A673 (cell line): ENCODE data around the gene ERMN. TPM values are rescaled to one million over a fixed set of nuclear protein-coding genes. Genes with fewer than 3 reads are reported as not detected.

Experiments used
- BruUV-seq: library from RNA; stranded (reverse); fragments of 400-500 nt; replicated peaks from 2 replicates; lab custom pipeline; 2021; lab: Mats Ljungman, UMichigan
- CTCF ChIA-PET: fragments of 300-600 bp; sonication (Branson Sonifier 250); formaldehyde crosslinking; loops from one replicate; lab custom pipeline; 2022; ENCODE audit warnings: antibody characterized with exemption; lab: Charles Lee
- POLR2A ChIA-PET: fragments of 300-600 bp; sonication (Branson Sonifier 250); formaldehyde crosslinking; loops from one replicate; lab custom pipeline; 2022; ENCODE audit warnings: antibody characterized with exemption; ENCODE audit not compliant: low non-redundant PET; lab: Charles Lee
- DNase-seq: peaks from one replicate; pipeline ENCODE4 v3.0.0-alpha.2; 2015; ENCODE audit warnings: low spot score
- H3K27ac ChIP-seq: fragments of 200-600 bp; sonication (generic); 2 replicates; pipeline ENCODE4 v1.5.1; 2016; ENCODE audit warnings: mixed run types, low read depth, mild to moderate bottlenecking, mixed read lengths, antibody characterized with exemption, low read length; ENCODE audit not compliant: poor library complexity, severe bottlenecking
- H3K27me3 ChIP-seq: fragments of 200-600 bp; sonication (generic); replicated peaks from 2 replicates; pipeline ENCODE4 v1.6.1; 2017; ENCODE audit warnings: mixed run types, low read depth, mild to moderate bottlenecking, mixed read lengths, antibody characterized with exemption, low read length; ENCODE audit not compliant: insufficient read depth, poor library complexity
- H3K36me3 ChIP-seq: fragments of 200-600 bp; sonication (generic); 2 replicates; pipeline ENCODE4 v1.6.1; 2016; ENCODE audit warnings: mixed run types, mild to moderate bottlenecking, mixed read lengths, antibody characterized with exemption, low read length; ENCODE audit not compliant: insufficient read depth, poor library complexity, severe bottlenecking
- H3K4me1 ChIP-seq: fragments of 200-600 bp; sonication (generic); 2 replicates; pipeline ENCODE4 v1.6.1; 2017; ENCODE audit warnings: mixed run types, mild to moderate bottlenecking, mixed read lengths, antibody characterized with exemption, low read length; ENCODE audit not compliant: insufficient read depth, poor library complexity, severe bottlenecking
- H3K4me3 ChIP-seq: fragments of 200-600 bp; sonication (generic); 2 replicates; pipeline ENCODE4 v1.5.1; 2016; ENCODE audit warnings: low read depth, mixed run types, mild to moderate bottlenecking, mixed read lengths, low read length; ENCODE audit not compliant: poor library complexity, severe bottlenecking
- H3K9me3 ChIP-seq: fragments of 200-600 bp; sonication (generic); 2 replicates; pipeline ENCODE4 v1.6.1; 2016; ENCODE audit warnings: mixed run types, low read depth, mild to moderate bottlenecking, mixed read lengths, antibody characterized with exemption, low read length; ENCODE audit not compliant: poor library complexity, severe bottlenecking
- CTCF ChIP-seq: fragments of 300-800, 200-600 bp; sonication (generic); conservative IDR thresholded peaks from 2 replicates; pipeline ENCODE4 v1.5.1; 2017; ENCODE audit warnings: low read depth, mild to moderate bottlenecking, antibody characterized with exemption, low read length, moderate library complexity, mixed read lengths
- EZH2 ChIP-seq: fragments of 200-600 bp; sonication (generic); IDR thresholded peaks from 2 replicates; pipeline ENCODE4 v1.6.1; 2017; ENCODE audit warnings: borderline replicate concordance, low read depth, mild to moderate bottlenecking, mixed read lengths, antibody characterized with exemption, low read length; ENCODE audit not compliant: poor library complexity, severe bottlenecking
- intact Hi-C: fragments of 100-400 bp; cut with micrococcal nuclease; formaldehyde crosslinking; loops from one replicate; pipeline ENCODE4 v1.10.0; 2022; ENCODE audit not compliant: unreplicated experiment
- total RNA-seq: library from RNA; stranded (reverse); gene quantifications from 2 replicates; pipeline ENCODE4 v1.2.3, GENCODE V29; 2021

Gene ERMN
- total RNA-seq, 1 experiment from 2014 or later = not detected

- Histone ChIP-seq H3K4me1 (no peaks in the 10 kb centered on the region), H3K9me3 (no peaks in the 10 kb centered on the region), H3K27me3 (peaks cover 75% of the 10 kb centered on the region), H3K36me3 (no peaks in the 10 kb centered on the region), H3K27ac (no peak overlapping the region), H3K4me3 (no peak overlapping the region)
- DNase-seq = no peak
- ChIA-PET POLR2A (no interaction called here), CTCF (no interaction called here)
- TF ChIP-seq CTCF (no peak), EZH2 (no peak)
- no TSS peak for BruUV-seq
- intact Hi-C loops = loop anchor here (5.0 to 10.0 kb wide), 2 partner anchors 469 to 707 kb away; no protein-coding TSS in a partner anchor
Measured at GRCh38 chr2:157305723-157306110, 19.9 kb downstream of the ERMN start.

- Histone ChIP-seq H3K4me1 (no peaks in the 10 kb centered on the region), H3K27ac (no peak overlapping the region), H3K36me3 (no peaks in the 10 kb centered on the region), H3K9me3 (no peaks in the 10 kb centered on the region), H3K27me3 (peaks cover 68% of the 10 kb centered on the region), H3K4me3 (no peak overlapping the region)
- CTCF ChIA-PET = interaction anchor here (0.6 kb wide), 1 partner anchor 121 kb away, joined by 12 read pairs; no protein-coding TSS in a partner anchor
- DNase-seq = no peak
- intact Hi-C loops = loop anchor here (5.0 to 10.0 kb wide), 2 partner anchors 470 to 707 kb away; no protein-coding TSS in a partner anchor
- BruUV-seq = no TSS peak
- POLR2A ChIA-PET = no interaction called here
- TF ChIP-seq EZH2 (no peak), CTCF (no peak)
Measured at GRCh38 chr2:157304811-157305722, 20.6 kb downstream of the ERMN start.

GRCh38 chr2:157303612-157304011, 22.0 kb downstream of the ERMN start:
- no peak for TF ChIP-seq CTCF
- TF ChIP-seq EZH2 = no peak
- Histone ChIP-seq H3K27me3 (peaks cover 54% of the 10 kb centered on the region), H3K36me3 (no peaks in the 10 kb centered on the region), H3K4me1 (no peaks in the 10 kb centered on the region), H3K4me3 (no peak overlapping the region), H3K9me3 (no peaks in the 10 kb centered on the region), H3K27ac (no peak overlapping the region)
- BruUV-seq = no TSS peak
- DNase-seq = no peak
- intact Hi-C loops = loop anchor here (10.0 kb wide), 1 partner anchor 471 kb away; no protein-coding TSS in a partner anchor
- ChIA-PET POLR2A (no interaction called here), CTCF (no interaction called here)
